KMS-11 (cell line): Measurements from ENCODE around the gene SAP30.
A peak's percentile ranks its signal among the peaks of the same experiment; 100 is the strongest.

Source experiments
- H2AFZ ChIP-seq: fragments of 200-600 bp; sonication (generic); 2 replicates; pipeline ENCODE4 v1.6.1; 2016; ENCODE audit warnings: antibody characterized with exemption, mixed run types, low read depth
- H3K27ac ChIP-seq: fragments of 200-600 bp; sonication (generic); 2 replicates; pipeline ENCODE4 v1.6.1; 2016; ENCODE audit warnings: mild to moderate bottlenecking, mixed run types
- H3K27me3 ChIP-seq: fragments of 200-600 bp; sonication (generic); 2 replicates; pipeline ENCODE4 v1.6.1; 2017; ENCODE audit warnings: mild to moderate bottlenecking, low read depth, mixed run types, moderate library complexity; ENCODE audit not compliant: insufficient read depth
- H3K36me3 ChIP-seq: fragments of 200-600 bp; sonication (generic); 2 replicates; pipeline ENCODE4 v1.6.1; 2017; ENCODE audit warnings: mild to moderate bottlenecking, mixed run types; ENCODE audit not compliant: insufficient read depth
- H3K4me1 ChIP-seq: fragments of 200-600 bp; sonication (generic); 2 replicates; pipeline ENCODE4 v1.6.1; 2016; ENCODE audit warnings: mild to moderate bottlenecking, low read depth, mixed run types; ENCODE audit not compliant: poor library complexity, severe bottlenecking
- H3K4me2 ChIP-seq: fragments of 200-600 bp; sonication (generic); 2 replicates; pipeline ENCODE4 v1.7.0; 2016; ENCODE audit warnings: mild to moderate bottlenecking, mixed run types
- H3K4me3 ChIP-seq: fragments of 200-600 bp; sonication (generic); IDR thresholded peaks from 2 replicates; pipeline ENCODE4 v1.6.1; 2017; ENCODE audit warnings: low read depth, low read length, mixed read lengths; ENCODE audit not compliant: insufficient read depth
- H3K79me2 ChIP-seq: fragments of 200-600 bp; sonication (generic); 2 replicates; pipeline ENCODE4 v1.6.1; 2016; ENCODE audit warnings: low read depth, mixed run types; ENCODE audit not compliant: insufficient read depth
- H3K9ac ChIP-seq: fragments of 200-600 bp; sonication (generic); 2 replicates; pipeline ENCODE4 v1.6.1; 2016; ENCODE audit warnings: mild to moderate bottlenecking, mixed run types
- H4K20me1 ChIP-seq: fragments of 200-600 bp; sonication (generic); 2 replicates; pipeline ENCODE4 v1.6.1; 2016; ENCODE audit warnings: mild to moderate bottlenecking, mixed run types; ENCODE audit not compliant: insufficient read depth
- TF ChIP-seq, protein P1 (sequence below): fragments of 200-600 bp; sonication (generic); conservative IDR thresholded peaks from 2 replicates; pipeline ENCODE4 v1.6.1; 2017; ENCODE audit warnings: low read depth, mild to moderate bottlenecking, antibody characterized with exemption, low read length, moderate library complexity, mixed read lengths

Gene SAP30

DNA sequence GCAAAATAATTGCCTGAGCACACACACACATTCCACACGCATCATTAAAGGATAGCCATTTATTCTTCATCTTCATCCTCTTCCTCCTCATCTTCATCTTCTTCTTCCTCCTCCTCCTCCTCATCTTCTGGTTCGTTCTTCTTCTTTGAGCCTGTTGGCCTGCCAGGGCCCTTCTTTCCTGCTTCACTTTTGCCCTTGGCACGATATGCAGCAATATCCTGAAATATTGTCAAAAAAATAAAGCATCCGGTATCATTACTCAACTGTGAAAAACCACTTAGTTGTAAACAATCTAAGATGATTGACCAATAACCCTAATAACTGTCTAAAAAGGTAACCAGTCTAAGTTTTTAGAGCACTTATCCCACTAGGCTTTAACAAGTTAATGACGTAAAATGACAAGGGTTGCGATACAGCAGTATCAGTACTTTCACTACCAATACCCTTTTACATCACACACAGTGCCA is 38.7 kb upstream of the SAP30 start:
- peak overlapping the region; percentile 3; the same call in 1 of the 2 replicates for H3K27ac ChIP-seq
- TF ChIP-seq, protein P1, sequence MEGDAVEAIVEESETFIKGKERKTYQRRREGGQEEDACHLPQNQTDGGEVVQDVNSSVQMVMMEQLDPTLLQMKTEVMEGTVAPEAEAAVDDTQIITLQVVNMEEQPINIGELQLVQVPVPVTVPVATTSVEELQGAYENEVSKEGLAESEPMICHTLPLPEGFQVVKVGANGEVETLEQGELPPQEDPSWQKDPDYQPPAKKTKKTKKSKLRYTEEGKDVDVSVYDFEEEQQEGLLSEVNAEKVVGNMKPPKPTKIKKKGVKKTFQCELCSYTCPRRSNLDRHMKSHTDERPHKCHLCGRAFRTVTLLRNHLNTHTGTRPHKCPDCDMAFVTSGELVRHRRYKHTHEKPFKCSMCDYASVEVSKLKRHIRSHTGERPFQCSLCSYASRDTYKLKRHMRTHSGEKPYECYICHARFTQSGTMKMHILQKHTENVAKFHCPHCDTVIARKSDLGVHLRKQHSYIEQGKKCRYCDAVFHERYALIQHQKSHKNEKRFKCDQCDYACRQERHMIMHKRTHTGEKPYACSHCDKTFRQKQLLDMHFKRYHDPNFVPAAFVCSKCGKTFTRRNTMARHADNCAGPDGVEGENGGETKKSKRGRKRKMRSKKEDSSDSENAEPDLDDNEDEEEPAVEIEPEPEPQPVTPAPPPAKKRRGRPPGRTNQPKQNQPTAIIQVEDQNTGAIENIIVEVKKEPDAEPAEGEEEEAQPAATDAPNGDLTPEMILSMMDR = no peak
- H3K9ac ChIP-seq = peak overlapping the region; percentile 100; the same call in 1 of the 2 replicates

DNA sequence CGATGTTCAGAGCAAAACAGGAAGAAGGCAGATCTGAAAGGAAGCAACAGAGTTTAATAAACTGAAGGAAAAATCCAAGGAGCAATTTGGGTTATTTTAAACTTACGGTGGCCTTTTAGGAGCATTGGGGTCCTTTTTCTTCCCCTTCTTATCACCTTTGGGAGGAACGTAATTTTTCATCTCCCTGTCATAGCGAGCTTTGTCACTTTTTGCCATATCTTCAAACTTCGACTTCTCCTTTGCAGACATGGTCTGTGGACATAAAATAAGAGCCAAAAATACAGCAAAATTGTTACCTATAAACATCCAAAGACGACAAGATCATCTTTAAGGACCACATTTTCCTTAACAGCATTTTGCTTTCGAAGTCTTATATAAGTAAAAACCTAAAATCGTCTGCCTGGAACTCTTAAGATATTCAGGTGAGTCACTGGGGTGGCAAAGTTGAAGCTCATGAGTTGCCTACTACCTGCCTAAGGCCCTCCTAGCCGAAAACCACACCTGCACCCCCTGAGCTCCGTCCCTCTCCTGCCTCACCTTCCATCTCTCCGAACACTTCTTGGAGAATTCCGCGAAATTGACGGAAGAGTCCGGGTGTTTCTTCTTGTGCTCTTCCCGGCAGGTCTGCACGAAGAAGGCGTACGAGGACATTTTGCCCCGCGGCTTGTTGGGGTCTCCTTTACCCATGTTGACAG is 37.6 kb upstream of the SAP30 start:
- peak overlapping the region; percentile 100 for H3K9ac ChIP-seq
- H3K36me3 ChIP-seq = peaks cover 18% of the 10 kb centered on the region
- TF ChIP-seq, protein P1 = no peak
- H3K27ac ChIP-seq = peak overlapping the region; percentile 97
- peaks cover 45% of the 10 kb centered on the region for H3K4me1 ChIP-seq
- no peak overlapping the region for H3K4me3 ChIP-seq
- H4K20me1 ChIP-seq = peaks cover 13% of the 10 kb centered on the region; the same call in 1 of the 2 replicates
- no peaks in the 10 kb centered on the region for H3K27me3 ChIP-seq
- H3K4me2 ChIP-seq = peak overlapping the region; percentile 80
- no peak overlapping the region for H2AFZ ChIP-seq
- peaks cover 59% of the 10 kb centered on the region for H3K79me2 ChIP-seq

More for the DNA sequence above, 38.7 kb upstream of the SAP30 start:
- Histone ChIP-seq H4K20me1 (peaks cover 13% of the 10 kb centered on the region; the same call in 1 of the 2 replicates), H3K27me3 (no peaks in the 10 kb centered on the region), H3K4me1 (peaks cover 36% of the 10 kb centered on the region), H3K4me2 (peak overlapping the region; percentile 80), H2AFZ (no peak overlapping the region), H3K4me3 (no peak overlapping the region), H3K36me3 (peaks cover 18% of the 10 kb centered on the region), H3K79me2 (peaks cover 58% of the 10 kb centered on the region)

DNA sequence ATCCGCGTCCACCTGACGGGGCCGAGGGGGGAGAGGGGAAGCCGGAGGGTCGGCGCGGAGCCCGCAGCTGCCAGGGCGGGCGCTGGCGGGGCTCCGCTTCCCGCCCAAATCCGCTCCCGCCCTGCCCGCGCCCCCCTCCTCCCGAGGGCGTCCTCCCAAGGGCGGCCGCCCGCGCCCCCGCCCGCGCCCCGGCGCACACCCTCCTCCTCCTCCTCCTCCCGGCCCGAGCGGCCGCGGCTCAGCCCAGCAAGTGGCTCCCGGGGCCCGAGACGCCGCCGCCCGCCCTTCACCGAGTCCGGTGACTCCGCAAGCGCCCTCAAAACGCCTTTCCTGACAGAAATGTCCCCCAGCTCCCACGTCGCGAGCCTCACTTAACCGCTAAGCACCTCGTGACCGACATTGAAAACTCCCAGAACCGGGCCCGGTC is 37.1 kb upstream of the SAP30 start:
- Histone ChIP-seq H3K9ac (peak overlapping the region; percentile 100), H3K36me3 (peaks cover 18% of the 10 kb centered on the region), H3K79me2 (peaks cover 59% of the 10 kb centered on the region), H4K20me1 (peaks cover 13% of the 10 kb centered on the region; the same call in 1 of the 2 replicates), H3K4me3 (no peak overlapping the region), H3K4me2 (peak overlapping the region; percentile 80), H3K4me1 (peaks cover 51% of the 10 kb centered on the region), H3K27ac (peak overlapping the region; percentile 97), H3K27me3 (no peaks in the 10 kb centered on the region), H2AFZ (0 out of 2 replicates have a peak overlapping the region, but pooled peaks have one; percentile 25)
- TF ChIP-seq, protein P1 = no peak

DNA sequence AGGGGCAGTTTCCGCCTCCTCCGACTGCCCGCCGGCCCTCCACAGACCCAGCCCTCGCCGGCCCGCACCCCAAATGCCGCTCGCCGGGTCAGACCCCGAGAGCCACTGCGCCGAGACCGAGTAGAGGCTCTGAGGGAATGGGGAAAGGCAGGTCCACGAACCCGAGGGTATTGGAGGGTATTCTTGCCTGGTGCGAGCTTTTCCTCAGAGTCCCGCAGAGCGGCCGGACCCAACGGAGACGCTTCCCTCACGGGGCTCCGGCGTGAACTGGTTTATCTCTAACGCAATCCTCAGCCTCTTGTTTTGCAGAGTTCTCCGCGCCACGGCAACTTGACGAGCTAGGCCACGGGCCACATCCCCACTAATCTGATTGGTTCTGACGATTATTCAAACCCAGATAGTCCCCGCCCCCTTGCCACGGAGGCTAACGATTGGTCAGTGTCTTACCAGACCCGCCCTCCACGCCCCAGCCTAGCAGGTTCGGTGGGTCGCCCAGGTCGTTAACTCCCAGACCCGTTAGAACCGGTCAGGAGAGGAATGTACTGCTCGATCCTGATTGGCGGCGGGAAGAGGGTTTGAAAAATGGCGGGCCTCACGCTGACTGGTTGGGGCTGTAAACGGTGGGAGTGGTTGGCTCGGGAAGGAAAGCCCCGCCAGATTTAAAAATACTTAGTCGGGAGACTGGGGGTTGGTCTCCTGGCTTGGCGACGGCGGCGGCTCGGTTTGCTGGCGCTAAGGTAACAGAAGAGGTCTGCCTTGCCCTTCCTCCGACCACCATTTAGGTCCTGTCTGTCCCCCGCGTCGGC is 36.5 kb upstream of the SAP30 start, which contains the start of gene HMGB2:
Gene HMGB2 (minus strand): TSS at position 274 of the 806 bp plus-strand sequence. CDS start 709 bp downstream, outside the sequence.
- Histone ChIP-seq H3K4me2 (peak within 1 kb of the TSS; percentile 80), H3K79me2 (peaks cover 59% of the 10 kb centered on the region), H4K20me1 (peaks cover 13% of the 10 kb centered on the region; the same call in 1 of the 2 replicates), H3K27ac (peak within 1 kb of the TSS; percentile 97), H3K9ac (peak within 1 kb of the TSS; percentile 100), H3K36me3 (peaks cover 18% of the 10 kb centered on the region), H2AFZ (peak within 1 kb of the TSS; percentile 53), H3K4me1 (peaks cover 51% of the 10 kb centered on the region), H3K4me3 (no peak within 1 kb of the TSS), H3K27me3 (no peaks in the 10 kb centered on the region)
- TF ChIP-seq, protein P1 = no peak
